ENCODE measurements around the gene IGF2BP1.

Gene IGF2BP1

GRCh38 chr17:49013311-49014213 is 16.4 kb downstream of the IGF2BP1 start:
- no peak for DNase-seq (ENCODE audit: low read depth)
- H3K4me3 ChIP-seq (ENCODE audit: low read depth, low read length) = no peak overlapping the region
- no peak for TF ChIP-seq CTCF (IDR thresholded peaks at IDR 0.05; ENCODE audit: insufficient read depth, low read depth, low read length, missing control alignments)

DNA sequence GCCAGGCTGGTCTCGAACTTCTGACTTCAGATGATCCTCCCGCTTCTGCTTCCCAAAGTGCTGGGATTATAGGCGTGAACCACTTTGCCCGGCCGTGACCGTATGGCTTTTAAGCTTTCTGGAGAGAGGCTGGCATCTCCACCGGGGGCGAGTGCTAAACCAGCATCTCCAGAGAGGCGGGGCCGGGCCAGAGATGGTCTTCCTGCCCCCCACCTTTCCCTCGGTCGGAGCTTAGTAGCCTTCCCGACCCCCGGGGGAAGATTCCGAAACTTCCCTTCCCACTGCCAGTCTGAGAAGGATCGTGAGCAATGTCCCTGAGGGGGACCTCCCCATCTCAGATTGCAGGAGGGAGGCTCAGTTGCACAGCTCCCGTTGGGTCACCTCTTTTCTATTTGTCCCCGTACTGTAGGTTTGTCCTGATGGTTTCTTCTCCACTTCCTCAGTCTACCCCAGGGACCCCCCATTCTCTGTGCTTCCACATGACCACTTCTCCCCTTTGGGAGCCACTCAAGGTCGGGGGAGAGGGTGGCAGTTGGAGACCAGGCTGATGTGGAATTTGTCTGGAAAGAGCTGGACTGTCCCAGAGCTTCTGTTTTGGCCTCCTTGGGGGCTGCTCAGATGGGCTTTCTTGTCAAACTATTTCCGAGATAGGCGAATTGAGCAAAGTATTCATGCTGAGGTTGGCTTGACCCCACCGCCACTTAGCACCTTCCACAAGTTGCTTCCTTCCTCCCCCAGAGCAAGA is 18.2 kb downstream of the IGF2BP1 start:
- no peak for TF ChIP-seq CTCF (IDR thresholded peaks at IDR 0.05; ENCODE audit: insufficient read depth, low read depth, low read length, missing control alignments)

DNA sequence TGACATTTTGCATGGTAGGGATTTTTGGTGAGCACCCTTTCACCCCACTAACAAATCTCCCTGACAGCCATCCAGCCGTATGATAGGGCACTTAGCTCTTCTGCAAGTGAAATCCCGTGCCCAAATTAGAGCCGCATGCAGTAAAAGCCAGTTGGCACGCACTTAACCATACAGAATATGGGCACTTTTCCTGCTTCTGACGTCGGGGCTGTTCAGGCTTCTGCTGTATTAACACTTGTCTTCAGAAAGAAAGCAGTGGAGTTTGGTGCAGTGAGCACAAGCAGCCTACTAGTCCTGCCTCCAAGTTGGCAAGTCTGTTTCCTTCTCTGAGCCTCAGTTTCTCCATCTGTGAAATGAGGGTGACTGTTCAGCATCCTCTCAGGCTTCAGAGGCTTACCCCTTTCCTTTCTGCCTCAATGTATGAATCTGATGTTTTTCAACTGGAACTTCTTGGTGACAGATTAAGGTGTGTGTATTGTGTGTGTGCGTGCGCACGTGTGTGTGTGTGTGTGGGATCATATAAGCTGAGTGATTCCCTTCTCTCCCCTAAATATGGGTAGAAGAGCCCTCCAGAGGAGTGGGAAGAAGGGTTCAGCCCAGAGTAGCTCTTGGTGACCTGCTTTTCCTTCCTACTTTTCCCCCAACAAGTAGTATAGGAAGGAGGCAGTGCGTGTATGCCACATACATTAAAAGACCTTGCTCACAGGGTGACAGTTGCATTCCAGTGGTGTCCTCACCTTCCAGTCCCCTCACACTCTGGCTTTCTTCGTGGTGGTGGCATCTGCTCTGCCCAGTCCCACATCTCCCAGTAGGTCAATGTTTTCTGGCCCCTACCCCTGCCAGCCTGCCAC is 19.0 kb downstream of the IGF2BP1 start:
- DNase-seq (ENCODE audit: low read depth) = no peak
- no peak overlapping the region for H3K4me3 ChIP-seq (ENCODE audit: low read depth, low read length)
- no peak for TF ChIP-seq CTCF (IDR thresholded peaks at IDR 0.05; ENCODE audit: insufficient read depth, low read depth, low read length, missing control alignments)

More for the DNA sequence above, 18.2 kb downstream of the IGF2BP1 start:
- no peak overlapping the region for H3K4me3 ChIP-seq (ENCODE audit: low read depth, low read length)
- DNase-seq (ENCODE audit: low read depth) = no peak

DNA sequence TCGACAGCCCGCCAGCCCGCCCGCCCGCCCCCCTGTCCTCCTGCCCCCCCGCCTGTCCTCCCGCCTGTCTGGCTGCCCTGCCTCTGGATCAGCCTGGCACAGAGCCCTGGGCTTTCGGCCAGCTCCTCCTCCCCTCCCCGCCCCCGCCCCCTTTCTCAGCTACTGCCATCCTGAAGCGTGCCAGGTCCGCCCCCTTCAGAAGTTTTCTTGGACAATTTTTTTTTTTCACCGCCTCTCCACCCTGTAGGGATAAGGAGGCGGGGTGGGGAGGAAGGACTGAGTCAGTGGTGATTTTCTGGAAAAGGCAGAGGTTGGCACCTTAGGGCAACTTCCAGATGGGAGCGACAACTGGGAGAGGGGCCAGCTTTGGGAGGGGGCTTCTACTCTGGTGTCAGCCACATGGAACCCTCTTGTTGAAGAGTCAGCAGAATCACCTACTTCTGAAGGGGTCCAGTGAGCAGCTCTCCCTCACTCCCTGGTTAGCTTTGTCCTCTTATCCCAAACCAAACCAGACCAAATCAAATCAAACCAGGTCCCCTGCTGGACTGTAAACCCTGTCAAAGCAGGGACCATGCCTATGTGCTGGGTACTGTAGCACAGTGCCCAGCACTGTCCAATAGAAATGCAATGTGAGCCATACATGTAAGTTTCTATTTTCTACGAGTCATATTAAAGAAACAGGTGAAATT is 19.7 kb downstream of the IGF2BP1 start:
- DNase-seq (ENCODE audit: low read depth) = no peak
- H3K4me3 ChIP-seq (ENCODE audit: low read depth, low read length) = no peak overlapping the region
- TF ChIP-seq CTCF (IDR thresholded peaks at IDR 0.05; ENCODE audit: insufficient read depth, low read depth, low read length, missing control alignments) = no peak

DNA sequence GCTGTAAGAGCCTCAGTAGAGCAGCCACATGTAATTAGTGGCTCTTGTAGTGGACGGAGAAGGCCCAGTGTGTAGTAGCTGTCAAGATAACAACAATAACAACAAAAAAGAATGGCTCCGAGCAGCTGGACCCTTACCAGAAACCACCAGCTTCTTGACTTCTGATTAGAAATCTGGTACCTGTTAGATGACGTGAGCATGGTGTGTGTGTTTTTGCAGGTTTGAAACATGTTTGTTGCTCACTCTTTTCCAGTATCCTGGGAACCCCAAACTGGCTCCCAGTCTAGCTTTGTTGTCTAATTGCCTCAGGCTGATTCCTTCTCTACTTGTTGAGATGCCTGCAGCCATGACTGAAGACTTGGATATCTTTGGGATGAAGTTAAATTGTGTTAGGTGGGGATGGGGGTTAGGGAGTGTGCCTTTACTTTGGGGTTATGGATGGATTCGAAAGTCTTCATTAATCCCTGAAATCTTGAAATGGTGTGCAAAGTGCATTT is 21.0 kb downstream of the IGF2BP1 start:
- DNase-seq (ENCODE audit: low read depth) = no peak
- no peak overlapping the region for H3K4me3 ChIP-seq (ENCODE audit: low read depth, low read length)
- TF ChIP-seq CTCF (IDR thresholded peaks at IDR 0.05; ENCODE audit: insufficient read depth, low read depth, low read length, missing control alignments) = no peak

GRCh38 chr17:49018748-49019147 is 21.6 kb downstream of the IGF2BP1 start:
- TF ChIP-seq CTCF (IDR thresholded peaks at IDR 0.05; ENCODE audit: insufficient read depth, low read depth, low read length, missing control alignments) = no peak
- no peak overlapping the region for H3K4me3 ChIP-seq (ENCODE audit: low read depth, low read length)

More at GRCh38 chr17:49018748-49019147, 21.6 kb downstream of the IGF2BP1 start:
- DNase-seq (ENCODE audit: low read depth) = no peak

Measured in GM12865 (cell line).